ENCODE measurements around the gene COL4A3. TPM values are rescaled to one million over a fixed set of nuclear protein-coding genes. Genes with fewer than 3 reads are reported as not detected.

The COL4A3 gene
- total and polyA plus RNA-seq, 9 of the 15 experiments (the other 6 are each of a cell fraction or from before 2014, with no cell fraction given), result not detected

GRCh38 chr2:227320305-227321094, 156.1 kb downstream of the COL4A3 start (continued):
- peak; percentile 55 for TF ChIP-seq MGA (IDR thresholded peaks at IDR 0.05)
- TF ChIP-seq TRIM24 (IDR thresholded peaks at IDR 0.05), result peak in 1 of 2 experiments; percentile 57; a peak in 3 of 4 replicates
- 0 out of 2 replicates have a peak, but pooled peaks have one; percentile 19 for TF ChIP-seq EP300 (IDR thresholded peaks at IDR 0.05; ENCODE audit: low read length)
- TF ChIP-seq XRCC3 (IDR thresholded peaks at IDR 0.05), result no peak
- peak; percentile 79 for TF ChIP-seq CBFA2T3 (IDR thresholded peaks at IDR 0.05)
- TF ChIP-seq E2F6 (IDR thresholded peaks at IDR 0.05; ENCODE audit: borderline replicate concordance in 1 of 2, extremely low read depth in 1 of 2, insufficient read depth in 1 of 2, insufficient read length in 1 of 2, low read depth in 1 of 2, low read length in 1 of 2, poor library complexity in 1 of 2, severe bottlenecking in 1 of 2), result peak; percentile 24 to 34
- peak; percentile 34; the same call in 1 of the 2 replicates for TF ChIP-seq CXXC5 (CRISPR knock-in tag; IDR thresholded peaks at IDR 0.05)
- TF ChIP-seq RCOR1 (IDR thresholded peaks at IDR 0.05; ENCODE audit: borderline replicate concordance in 1 of 2, low read depth in 2 of 2, low read length in 2 of 2), result peak in 1 of 2 experiments; percentile 38; a peak in 1 of 4 replicates
- TF ChIP-seq CBFA2T2 (conservative IDR thresholded peaks at IDR 0.05), result peak; percentile 69
- TF ChIP-seq FOXM1 (IDR thresholded peaks at IDR 0.05; ENCODE audit: low read depth), result 0 out of 2 replicates have a peak, but pooled peaks have one; percentile 45
- no peak for TF ChIP-seq FOXM1 (CRISPR knock-in tag; IDR thresholded peaks at IDR 0.05; ENCODE audit: low read depth)
- TF ChIP-seq MEIS2 (IDR thresholded peaks at IDR 0.05; ENCODE audit: partially characterized antibody), result no peak
- TF ChIP-seq L3MBTL2 (IDR thresholded peaks at IDR 0.05), result peak; percentile 78

All from K562 (cell line).